Gastroesophageal sphincter (tissue), 3 donors: ENCODE results near the gene COL9A2.

ENCODE experiments used
- EP300 ChIP-seq: sonication (generic); formaldehyde crosslinking; IDR thresholded peaks from one replicate; pipeline ENCODE4 v1.6.1; 2017; ENCODE audit warnings: antibody characterized with exemption, mild to moderate bottlenecking
- POLR2A ChIP-seq, 2 donors: fragments of 450-650 bp; IDR thresholded peaks; one replicate each; pipeline ENCODE4 v1.6.1; 2017; ENCODE audit warnings: antibody characterized with exemption in 2 of 2, mild to moderate bottlenecking in 2 of 2, moderate library complexity in 1 of 2
- POLR2AphosphoS5 ChIP-seq: sonication (generic); formaldehyde crosslinking; IDR thresholded peaks from one replicate; pipeline ENCODE4 v1.6.1; 2017; ENCODE audit warnings: antibody characterized with exemption
- TF ChIP-seq, protein P1 (sequence below), 4 experiments: fragments of 200-600 bp in 2 of 4; fragments of 450-650 bp in 2 of 4; sonication (generic) in 1 of 4; IDR thresholded peaks; one replicate each; pipeline ENCODE4 v1.5.1; 2017 to 2019; ENCODE audit warnings: antibody characterized with exemption in 4 of 4, mild to moderate bottlenecking in 2 of 4, moderate library complexity in 2 of 4

DNA sequence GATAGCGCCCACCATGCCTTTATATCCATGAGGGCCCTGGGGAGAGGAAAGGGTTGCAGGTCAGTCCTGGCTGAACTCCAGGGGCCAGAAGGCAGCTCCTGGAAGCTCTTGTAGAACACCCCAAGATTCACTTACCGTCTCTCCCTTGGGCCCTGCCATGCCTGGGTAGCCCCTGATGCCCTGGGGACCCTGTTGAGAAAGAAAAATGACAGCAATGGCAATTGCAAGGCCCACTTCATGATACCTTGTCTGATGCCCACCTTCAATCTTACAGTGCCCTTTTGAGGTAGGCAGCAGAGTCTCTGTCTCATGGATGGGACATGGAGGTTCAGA is 7.0 kb downstream of the COL9A2 start:
- TF ChIP-seq, protein P1, sequence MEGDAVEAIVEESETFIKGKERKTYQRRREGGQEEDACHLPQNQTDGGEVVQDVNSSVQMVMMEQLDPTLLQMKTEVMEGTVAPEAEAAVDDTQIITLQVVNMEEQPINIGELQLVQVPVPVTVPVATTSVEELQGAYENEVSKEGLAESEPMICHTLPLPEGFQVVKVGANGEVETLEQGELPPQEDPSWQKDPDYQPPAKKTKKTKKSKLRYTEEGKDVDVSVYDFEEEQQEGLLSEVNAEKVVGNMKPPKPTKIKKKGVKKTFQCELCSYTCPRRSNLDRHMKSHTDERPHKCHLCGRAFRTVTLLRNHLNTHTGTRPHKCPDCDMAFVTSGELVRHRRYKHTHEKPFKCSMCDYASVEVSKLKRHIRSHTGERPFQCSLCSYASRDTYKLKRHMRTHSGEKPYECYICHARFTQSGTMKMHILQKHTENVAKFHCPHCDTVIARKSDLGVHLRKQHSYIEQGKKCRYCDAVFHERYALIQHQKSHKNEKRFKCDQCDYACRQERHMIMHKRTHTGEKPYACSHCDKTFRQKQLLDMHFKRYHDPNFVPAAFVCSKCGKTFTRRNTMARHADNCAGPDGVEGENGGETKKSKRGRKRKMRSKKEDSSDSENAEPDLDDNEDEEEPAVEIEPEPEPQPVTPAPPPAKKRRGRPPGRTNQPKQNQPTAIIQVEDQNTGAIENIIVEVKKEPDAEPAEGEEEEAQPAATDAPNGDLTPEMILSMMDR (IDR thresholded peaks at IDR 0.05), result no peak
- no peak for TF ChIP-seq POLR2A (IDR thresholded peaks at IDR 0.05)
- TF ChIP-seq POLR2AphosphoS5, result no peak
- no peak for TF ChIP-seq EP300
